Naive thymus-derived CD4-positive, alpha-beta T cell (primary cell): Measurements from ENCODE around the gene GRPEL1. TPM values are rescaled to one million over a fixed set of nuclear protein-coding genes. Genes with fewer than 3 reads are reported as not detected.

Source experiments
- ATAC-seq: fragments of 150-1000 bp; cut with Tn5 transposase; 2 replicates; pipeline ENCODE4 v1.10.0; 2021; ENCODE audit warnings: mild to moderate bottlenecking, moderate library complexity
- CTCF ChIA-PET: fragments of 350-600 bp; sonication (Branson Sonifier 250); formaldehyde crosslinking; loops from one replicate; lab custom pipeline; 2021; ENCODE audit warnings: antibody characterized with exemption; lab: Charles Lee
- POLR2A ChIA-PET: fragments of 350-600 bp; sonication (Branson Sonifier 250); formaldehyde crosslinking; loops from one replicate; lab custom pipeline; 2021; ENCODE audit warnings: antibody characterized with exemption, inconsistent platforms; lab: Charles Lee
- DNase-seq, 9 donors: peaks; one replicate each; pipeline versions ENCODE4 v3.0.0 to v3.0.0-alpha.2; 2020 to 2022; ENCODE audit warnings: mixed read lengths in 1 of 9
- H3K27ac ChIP-seq: one replicate; pipeline ENCODE4 v1.7.0; 2013; ENCODE audit warnings: mild to moderate bottlenecking, low read depth, low read length, moderate library complexity
- H3K27me3 ChIP-seq, 2 donors: one replicate each; pipeline ENCODE4 v1.7.0; 2013; ENCODE audit warnings: low read length in 2 of 2, mild to moderate bottlenecking in 2 of 2, moderate library complexity in 2 of 2; ENCODE audit not compliant: control insufficient read depth in 2 of 2, insufficient read depth in 2 of 2
- H3K36me3 ChIP-seq, 3 experiments: 1 replicate in 2 of 3; 2 replicates in 1 of 3; pipeline ENCODE4 v1.7.0; 2013; ENCODE audit warnings: low read length in 3 of 3, mild to moderate bottlenecking in 3 of 3, moderate library complexity in 1 of 3; ENCODE audit not compliant: insufficient read depth in 3 of 3, control insufficient read depth in 2 of 3
- H3K4me1 ChIP-seq, 2 donors: one replicate each; pipeline ENCODE4 v1.7.0; 2013; ENCODE audit warnings: low read length in 2 of 2, mild to moderate bottlenecking in 2 of 2, moderate library complexity in 1 of 2; ENCODE audit not compliant: control insufficient read depth in 2 of 2, insufficient read depth in 2 of 2
- H3K4me3 ChIP-seq: 2 replicates; pipeline ENCODE4 v1.7.0; 2013; ENCODE audit warnings: mild to moderate bottlenecking, low read length
- H3K9me3 ChIP-seq, 3 experiments: 1 replicate in 2 of 3; 2 replicates in 1 of 3; pipeline ENCODE4 v1.7.0; 2013; ENCODE audit warnings: low read length in 3 of 3; ENCODE audit not compliant: control insufficient read depth in 2 of 3
- H3K27ac Mint-ChIP-seq, 9 donors: one replicate each; pipeline ENCODE4 v1.8.0; 2020 to 2022; ENCODE audit warnings: mixed read lengths in 9 of 9, mild to moderate bottlenecking in 8 of 9, moderate library complexity in 5 of 9, inconsistent platforms in 2 of 9
- H3K27me3 Mint-ChIP-seq, 5 donors: one replicate each; pipeline ENCODE4 v1.8.0; 2021 to 2022; ENCODE audit warnings: mixed read lengths in 5 of 5, mild to moderate bottlenecking in 1 of 5
- H3K36me3 Mint-ChIP-seq, 5 donors: one replicate each; pipeline ENCODE4 v1.8.0; 2020 to 2022; ENCODE audit warnings: mixed read lengths in 5 of 5, mild to moderate bottlenecking in 3 of 5, inconsistent platforms in 1 of 5
- H3K4me1 Mint-ChIP-seq, 7 donors: one replicate each; pipeline ENCODE4 v1.8.0; 2020 to 2022; ENCODE audit warnings: mixed read lengths in 7 of 7, mild to moderate bottlenecking in 3 of 7, inconsistent platforms in 1 of 7
- H3K4me3 Mint-ChIP-seq, 10 donors: one replicate each; pipeline ENCODE4 v1.8.0; 2020 to 2022; ENCODE audit warnings: mild to moderate bottlenecking in 10 of 10, mixed read lengths in 10 of 10, moderate library complexity in 6 of 10, inconsistent platforms in 2 of 10
- H3K9me3 Mint-ChIP-seq, 11 donors: one replicate each; pipeline ENCODE4 v1.8.0; 2020 to 2022; ENCODE audit warnings: mixed read lengths in 11 of 11, mild to moderate bottlenecking in 4 of 11, inconsistent platforms in 1 of 11, moderate library complexity in 1 of 11
- intact Hi-C, 2 donors: fragments of 100-400 bp; cut with micrococcal nuclease; formaldehyde crosslinking; loops; one replicate each; pipeline ENCODE4 v1.15.1; 2023
- polyA plus RNA-seq, 2 donors: library from polyadenylated mRNA; unstranded; fragments of 300-500 nt; fragmentation: Illumina TruSeq; gene quantifications; one replicate each; pipeline ENCODE4 v1.2.3, GENCODE V29; 2021
- total RNA-seq, 6 experiments: library from RNA in 5 of 6; stranded (reverse) in 5 of 6; gene quantifications; 1 replicate in 5 of 6; 2 replicates in 1 of 6; pipeline ENCODE4 v1.2.3 and lab custom pipeline; 2021 to 2026

Gene GRPEL1
- total and polyA plus RNA-seq, 7 experiments from 2014 or later = 34.5 to 53.3 (median 45.0) TPM

GRCh38 chr4:7095611-7096155 lies 27.8 kb upstream of the GRPEL1 start:
- Mint-ChIP-seq H3K27me3 (peaks cover 9 to 38% (median 18%) of the 10 kb centered on the region in 5 donors), H3K9me3 (no peaks in the 10 kb centered on the region), H3K4me1 (no peaks in the 10 kb centered on the region), H3K27ac (no peak overlapping the region), H3K36me3 (no peaks in the 10 kb centered on the region), H3K4me3 (no peak overlapping the region)
- Histone ChIP-seq H3K36me3 (no peaks in the 10 kb centered on the region), H3K27me3 (no peaks in the 10 kb centered on the region), H3K4me1 (no peaks in the 10 kb centered on the region), H3K27ac (no peak overlapping the region), H3K9me3 (no peaks in the 10 kb centered on the region), H3K4me3 (no peak overlapping the region)
- intact Hi-C loops = no loop called here
- ChIA-PET CTCF (no interaction called here), POLR2A (no interaction called here)
- no peak for ATAC-seq
- no peak for DNase-seq

- H3K4me1 ChIP-seq = no peaks in the 10 kb centered on the region
- H3K9me3 ChIP-seq = no peaks in the 10 kb centered on the region
- no peaks in the 10 kb centered on the region for H3K9me3 Mint-ChIP-seq
- no peaks in the 10 kb centered on the region for H3K36me3 ChIP-seq
- no peak overlapping the region for H3K27ac ChIP-seq
- ATAC-seq (no peak), DNase-seq (no peak)
- no peak overlapping the region for H3K4me3 Mint-ChIP-seq
- no peaks in the 10 kb centered on the region for H3K36me3 Mint-ChIP-seq
- intact Hi-C loops = no loop called here
- CTCF ChIA-PET = interaction anchor here (1.7 kb wide), 1 partner anchor 12 kb away, joined by 4 read pairs; no protein-coding TSS in a partner anchor
- H3K4me3 ChIP-seq = no peak overlapping the region
- peaks cover 9 to 40% (median 21%) of the 10 kb centered on the region in 5 donors for H3K27me3 Mint-ChIP-seq
- POLR2A ChIA-PET = no interaction called here
- H3K27ac Mint-ChIP-seq = no peak overlapping the region
- H3K27me3 ChIP-seq = no peaks in the 10 kb centered on the region
- H3K4me1 Mint-ChIP-seq = no peaks in the 10 kb centered on the region
Observed at GRCh38 chr4:7094916-7095315, 27.1 kb upstream of the GRPEL1 start.

GRCh38 chr4:7092026-7092425 lies 24.2 kb upstream of the GRPEL1 start:
- H3K4me3 Mint-ChIP-seq = no peak overlapping the region
- H3K4me1 Mint-ChIP-seq = no peaks in the 10 kb centered on the region
- Histone ChIP-seq H3K36me3 (no peaks in the 10 kb centered on the region), H3K27me3 (no peaks in the 10 kb centered on the region), H3K4me1 (no peaks in the 10 kb centered on the region), H3K27ac (no peak overlapping the region), H3K9me3 (no peaks in the 10 kb centered on the region), H3K4me3 (no peak overlapping the region)
- no peak overlapping the region for H3K27ac Mint-ChIP-seq
- no peak for DNase-seq
- peaks cover 9 to 46% (median 35%) of the 10 kb centered on the region in 5 donors for H3K27me3 Mint-ChIP-seq
- H3K9me3 Mint-ChIP-seq = peaks cover 0 to 4% (median 0%) of the 10 kb centered on the region in 11 donors
- ATAC-seq = no peak
- POLR2A ChIA-PET = no interaction called here
- CTCF ChIA-PET = no interaction called here
- intact Hi-C loops = no loop called here
- no peaks in the 10 kb centered on the region for H3K36me3 Mint-ChIP-seq

GRCh38 chr4:7089213-7089986 lies 21.5 kb upstream of the GRPEL1 start:
- peaks cover 0 to 5% (median 0%) of the 10 kb centered on the region in 5 donors for H3K36me3 Mint-ChIP-seq
- Histone ChIP-seq H3K36me3 (no peaks in the 10 kb centered on the region), H3K4me3 (no peak overlapping the region), H3K4me1 (no peaks in the 10 kb centered on the region), H3K27me3 (no peaks in the 10 kb centered on the region), H3K27ac (no peak overlapping the region), H3K9me3 (no peaks in the 10 kb centered on the region)
- H3K9me3 Mint-ChIP-seq = peaks cover 0 to 13% (median 2%) of the 10 kb centered on the region in 11 donors
- ATAC-seq (no peak), DNase-seq (no peak)
- intact Hi-C loops = no loop called here
- POLR2A ChIA-PET = interaction anchor here (0.7 kb wide), 1 partner anchor 17 kb away, joined by 3 read pairs; no protein-coding TSS in a partner anchor
- peaks cover 22 to 53% (median 44%) of the 10 kb centered on the region in 5 donors for H3K27me3 Mint-ChIP-seq
- H3K4me3 Mint-ChIP-seq = no peak overlapping the region
- peaks cover 0 to under 1% (median 0%) of the 10 kb centered on the region in 7 donors for H3K4me1 Mint-ChIP-seq
- H3K27ac Mint-ChIP-seq = no peak overlapping the region
- CTCF ChIA-PET = no interaction called here

- Mint-ChIP-seq H3K4me1 (peaks cover 0 to 4% (median 0%) of the 10 kb centered on the region in 7 donors), H3K27ac (no peak overlapping the region), H3K4me3 (no peak overlapping the region), H3K27me3 (peaks cover 26 to 61% (median 54%) of the 10 kb centered on the region in 5 donors), H3K36me3 (peaks cover 0 to 6% (median 0%) of the 10 kb centered on the region in 5 donors), H3K9me3 (peaks cover 0 to 13% (median 2%) of the 10 kb centered on the region in 11 donors)
- Histone ChIP-seq H3K27me3 (peaks cover 3 to 4% of the 10 kb centered on the region in 2 donors), H3K36me3 (no peaks in the 10 kb centered on the region), H3K27ac (no peak overlapping the region), H3K4me1 (no peaks in the 10 kb centered on the region), H3K9me3 (no peaks in the 10 kb centered on the region), H3K4me3 (no peak overlapping the region)
- intact Hi-C loops = no loop called here
- POLR2A ChIA-PET = no interaction called here
- CTCF ChIA-PET = no interaction called here
- ATAC-seq (no peak), DNase-seq (no peak)
Observed at GRCh38 chr4:7087036-7087435, 19.2 kb upstream of the GRPEL1 start.

- ChIA-PET POLR2A (no interaction called here), CTCF (no interaction called here)
- H3K4me1 Mint-ChIP-seq = peaks cover 0 to 4% (median 0%) of the 10 kb centered on the region in 7 donors
- peaks cover 26 to 64% (median 55%) of the 10 kb centered on the region in 5 donors for H3K27me3 Mint-ChIP-seq
- DNase-seq = no peak
- peaks cover 0 to 6% (median 0%) of the 10 kb centered on the region in 5 donors for H3K36me3 Mint-ChIP-seq
- no peak for ATAC-seq
- Histone ChIP-seq H3K4me1 (no peaks in the 10 kb centered on the region), H3K36me3 (no peaks in the 10 kb centered on the region), H3K4me3 (no peak overlapping the region), H3K9me3 (no peaks in the 10 kb centered on the region), H3K27ac (no peak overlapping the region), H3K27me3 (peaks cover 3 to 4% of the 10 kb centered on the region in 2 donors)
- H3K4me3 Mint-ChIP-seq = no peak overlapping the region
- intact Hi-C loops = no loop called here
- H3K27ac Mint-ChIP-seq = no peak overlapping the region
- H3K9me3 Mint-ChIP-seq = peaks cover 0 to 15% (median 2%) of the 10 kb centered on the region in 11 donors
Observed at GRCh38 chr4:7086384-7086783, 18.5 kb upstream of the GRPEL1 start.
